ENCODE data around the gene PEAR1. TPM values are rescaled to one million over a fixed set of nuclear protein-coding genes. Genes with fewer than 3 reads are reported as not detected.

Gene PEAR1
- total RNA-seq, 1 donor, result 12.1 TPM

GRCh38 chr1:156865258-156865657 is 28.3 kb upstream of the PEAR1 start:
- TF ChIP-seq CTCF (IDR thresholded peaks at IDR 0.05; ENCODE audit: insufficient read depth, low read depth, low read length), result no peak
- DNase-seq (ENCODE audit: low read depth), result no peak
- H3K4me3 ChIP-seq (ENCODE audit: low read depth, low read length), result no peak overlapping the region

GRCh38 chr1:156865865-156866248 is 27.7 kb upstream of the PEAR1 start:
- no peak for TF ChIP-seq CTCF (IDR thresholded peaks at IDR 0.05; ENCODE audit: insufficient read depth, low read depth, low read length)

GRCh38 chr1:156866249-156866909 is 27.1 kb upstream of the PEAR1 start:
- no peak for TF ChIP-seq CTCF (IDR thresholded peaks at IDR 0.05; ENCODE audit: insufficient read depth, low read depth, low read length)

More at GRCh38 chr1:156865865-156866248, 27.7 kb upstream of the PEAR1 start:
- no peak for DNase-seq (ENCODE audit: low read depth)
- H3K4me3 ChIP-seq (ENCODE audit: low read depth, low read length), result no peak overlapping the region

GRCh38 chr1:156868341-156868740 is 25.2 kb upstream of the PEAR1 start:
- H3K4me3 ChIP-seq (ENCODE audit: low read depth, low read length), result no peak overlapping the region
- TF ChIP-seq CTCF (IDR thresholded peaks at IDR 0.05; ENCODE audit: insufficient read depth, low read depth, low read length), result no peak
- no peak for DNase-seq (ENCODE audit: low read depth)

More at GRCh38 chr1:156866249-156866909, 27.1 kb upstream of the PEAR1 start:
- H3K4me3 ChIP-seq (ENCODE audit: low read depth, low read length), result no peak overlapping the region
- DNase-seq (ENCODE audit: low read depth), result no peak

- DNase-seq (ENCODE audit: low read depth), result no peak
- no peak overlapping the region for H3K4me3 ChIP-seq (ENCODE audit: low read depth, low read length)
- TF ChIP-seq CTCF (IDR thresholded peaks at IDR 0.05; ENCODE audit: insufficient read depth, low read depth, low read length), result no peak
These were observed 24.1 kb upstream of the PEAR1 start for GRCh38 chr1:156869455-156869854.

- DNase-seq (ENCODE audit: low read depth), result no peak
- no peak for TF ChIP-seq CTCF (IDR thresholded peaks at IDR 0.05; ENCODE audit: insufficient read depth, low read depth, low read length)
- no peak overlapping the region for H3K4me3 ChIP-seq (ENCODE audit: low read depth, low read length)
These were observed 19.9 kb upstream of the PEAR1 start for GRCh38 chr1:156873659-156874058.

- H3K4me3 ChIP-seq (ENCODE audit: low read depth, low read length), result no peak overlapping the region
- no peak for TF ChIP-seq CTCF (IDR thresholded peaks at IDR 0.05; ENCODE audit: insufficient read depth, low read depth, low read length)
- DNase-seq (ENCODE audit: low read depth), result no peak
These were observed 19.4 kb upstream of the PEAR1 start for GRCh38 chr1:156874142-156874541.
